Gastroesophageal sphincter (tissue), 3 donors: Measurements from ENCODE around the gene BHLHE23.

ENCODE experiments used
- CTCF ChIP-seq, 4 experiments: fragments of 200-600 bp in 2 of 4; fragments of 450-650 bp in 2 of 4; sonication (generic) in 1 of 4; IDR thresholded peaks; one replicate each; pipeline ENCODE4 v1.5.1; 2017 to 2019; ENCODE audit warnings: antibody characterized with exemption in 4 of 4, mild to moderate bottlenecking in 2 of 4, moderate library complexity in 2 of 4
- POLR2AphosphoS5 ChIP-seq: sonication (generic); formaldehyde crosslinking; IDR thresholded peaks from one replicate; pipeline ENCODE4 v1.6.1; 2017; ENCODE audit warnings: antibody characterized with exemption

GRCh38 chr20:63023071-63023935, 16.5 kb upstream of the BHLHE23 start:
- no peak for TF ChIP-seq CTCF (IDR thresholded peaks at IDR 0.05)
- no peak for TF ChIP-seq POLR2AphosphoS5
